Measurements from ENCODE around the gene GRAP2.

The GRAP2 gene

GRCh38 chr22:39960791-39961746 is 60.2 kb downstream of the GRAP2 start:
- H3K4me3 ChIP-seq (ENCODE audit: low read length): no peak overlapping the region
- peak; percentile 94 for DNase-seq (ENCODE audit: low read depth)
- TF ChIP-seq, protein P1, sequence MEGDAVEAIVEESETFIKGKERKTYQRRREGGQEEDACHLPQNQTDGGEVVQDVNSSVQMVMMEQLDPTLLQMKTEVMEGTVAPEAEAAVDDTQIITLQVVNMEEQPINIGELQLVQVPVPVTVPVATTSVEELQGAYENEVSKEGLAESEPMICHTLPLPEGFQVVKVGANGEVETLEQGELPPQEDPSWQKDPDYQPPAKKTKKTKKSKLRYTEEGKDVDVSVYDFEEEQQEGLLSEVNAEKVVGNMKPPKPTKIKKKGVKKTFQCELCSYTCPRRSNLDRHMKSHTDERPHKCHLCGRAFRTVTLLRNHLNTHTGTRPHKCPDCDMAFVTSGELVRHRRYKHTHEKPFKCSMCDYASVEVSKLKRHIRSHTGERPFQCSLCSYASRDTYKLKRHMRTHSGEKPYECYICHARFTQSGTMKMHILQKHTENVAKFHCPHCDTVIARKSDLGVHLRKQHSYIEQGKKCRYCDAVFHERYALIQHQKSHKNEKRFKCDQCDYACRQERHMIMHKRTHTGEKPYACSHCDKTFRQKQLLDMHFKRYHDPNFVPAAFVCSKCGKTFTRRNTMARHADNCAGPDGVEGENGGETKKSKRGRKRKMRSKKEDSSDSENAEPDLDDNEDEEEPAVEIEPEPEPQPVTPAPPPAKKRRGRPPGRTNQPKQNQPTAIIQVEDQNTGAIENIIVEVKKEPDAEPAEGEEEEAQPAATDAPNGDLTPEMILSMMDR (conservative IDR thresholded peaks at IDR 0.05; ENCODE audit: low read length): no peak

DNA sequence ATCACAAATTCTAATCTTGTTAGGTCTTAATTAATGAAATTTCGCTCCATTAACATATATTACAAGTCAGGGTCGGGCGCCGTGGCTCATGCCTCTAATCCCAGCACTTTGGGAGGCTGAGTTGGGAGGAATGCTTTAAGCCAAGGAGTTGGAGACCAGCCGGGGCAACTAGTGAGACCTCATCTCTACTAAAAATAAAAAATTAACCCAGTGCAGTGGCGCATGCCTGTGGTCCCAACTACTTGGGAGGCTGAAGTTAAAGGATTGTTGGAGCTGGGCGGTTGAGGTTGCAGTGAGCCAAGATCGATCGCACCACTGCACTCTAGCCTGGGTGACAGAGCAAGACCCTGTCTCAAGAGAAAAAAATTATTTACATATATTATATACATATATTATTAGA is 61.2 kb downstream of the GRAP2 start:
- TF ChIP-seq, protein P1 (conservative IDR thresholded peaks at IDR 0.05; ENCODE audit: low read length): no peak
- DNase-seq (ENCODE audit: low read depth): no peak
- no peak overlapping the region for H3K4me3 ChIP-seq (ENCODE audit: low read length)

DNA sequence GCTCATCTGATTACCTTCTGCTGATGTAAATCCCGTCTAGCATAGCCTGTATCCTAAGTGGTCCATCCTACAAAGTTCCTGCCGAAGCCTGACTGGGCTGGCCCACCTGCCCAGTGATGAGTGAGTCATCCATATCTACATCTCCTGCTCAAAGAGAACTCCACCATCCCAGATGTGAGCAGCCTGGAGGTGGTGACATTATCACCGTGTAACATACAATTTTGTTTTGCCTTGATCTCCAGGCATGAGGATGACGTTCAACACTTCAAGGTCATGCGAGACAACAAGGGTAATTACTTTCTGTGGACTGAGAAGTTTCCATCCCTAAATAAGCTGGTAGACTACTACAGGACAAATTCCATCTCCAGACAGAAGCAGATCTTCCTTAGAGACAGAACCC is 64.9 kb downstream of the GRAP2 start:
- DNase-seq (ENCODE audit: low read depth): no peak
- TF ChIP-seq, protein P1 (conservative IDR thresholded peaks at IDR 0.05; ENCODE audit: low read length): no peak
- no peak overlapping the region for H3K4me3 ChIP-seq (ENCODE audit: low read length)

- peak; percentile 36 for DNase-seq (ENCODE audit: low read depth)
- TF ChIP-seq, protein P1 (conservative IDR thresholded peaks at IDR 0.05; ENCODE audit: low read length): no peak
- no peak overlapping the region for H3K4me3 ChIP-seq (ENCODE audit: low read length)
Measured at GRCh38 chr22:39966470-39966869, 65.6 kb downstream of the GRAP2 start.

- H3K4me3 ChIP-seq (ENCODE audit: low read length): no peak overlapping the region
- DNase-seq (ENCODE audit: low read depth): peak; percentile 35
- TF ChIP-seq, protein P1 (conservative IDR thresholded peaks at IDR 0.05; ENCODE audit: low read length): no peak
Measured at GRCh38 chr22:39967103-39967829, 66.4 kb downstream of the GRAP2 start.

GRCh38 chr22:39967996-39968972 is 67.4 kb downstream of the GRAP2 start:
- TF ChIP-seq, protein P1 (conservative IDR thresholded peaks at IDR 0.05; ENCODE audit: low read length): no peak
- peak; percentile 41 for DNase-seq (ENCODE audit: low read depth)
- no peak overlapping the region for H3K4me3 ChIP-seq (ENCODE audit: low read length)
